ENCODE data around the gene FN1. TPM values are rescaled to one million over a fixed set of nuclear protein-coding genes. Genes with fewer than 3 reads are reported as not detected.

The FN1 gene
- 53.8 and 83.2 TPM in 2 replicates for total RNA-seq

- H3K36me3 ChIP-seq (ENCODE audit: control insufficient read depth, insufficient read depth, low read length) = no peaks in the 10 kb centered on the region
- no peak for FAIRE-seq
- peak within 1 kb of the TSS; percentile 51 for H3K4me3 ChIP-seq (ENCODE audit: low read depth, low read length)
- no peaks in the 10 kb centered on the region for H3K27me3 ChIP-seq (ENCODE audit: control insufficient read depth, insufficient read depth, low read length)
- DNase-seq (ENCODE audit: low read depth) = peak; percentile 66
- no peak for TF ChIP-seq CTCF (IDR thresholded peaks at IDR 0.05; ENCODE audit: insufficient read depth, low read length, severe bottlenecking)
These were observed at the start of gene FN1 for GRCh38 chr2:215435870-215436704. FN1 (minus strand) TSS chr2:215436068; CDS start chr2:215435802, 266 bp downstream.

GRCh38 chr2:215485032-215485431 lies 49.2 kb upstream of the FN1 start:
- DNase-seq (ENCODE audit: low read depth) = no peak
- no peak for FAIRE-seq
- TF ChIP-seq CTCF (IDR thresholded peaks at IDR 0.05; ENCODE audit: insufficient read depth, low read length, severe bottlenecking) = no peak
- no peak overlapping the region for H3K4me3 ChIP-seq (ENCODE audit: low read depth, low read length)
- no peaks in the 10 kb centered on the region for H3K36me3 ChIP-seq (ENCODE audit: control insufficient read depth, insufficient read depth, low read length)
- H3K27me3 ChIP-seq (ENCODE audit: control insufficient read depth, insufficient read depth, low read length) = no peaks in the 10 kb centered on the region

GRCh38 chr2:215484570-215484969 lies 48.7 kb upstream of the FN1 start:
- DNase-seq (ENCODE audit: low read depth) (no peak), FAIRE-seq (no peak)
- Histone ChIP-seq H3K27me3 (ENCODE audit: control insufficient read depth, insufficient read depth, low read length) (no peaks in the 10 kb centered on the region), H3K4me3 (ENCODE audit: low read depth, low read length) (no peak overlapping the region), H3K36me3 (ENCODE audit: control insufficient read depth, insufficient read depth, low read length) (no peaks in the 10 kb centered on the region)
- no peak for TF ChIP-seq CTCF (IDR thresholded peaks at IDR 0.05; ENCODE audit: insufficient read depth, low read length, severe bottlenecking)

- no peak for TF ChIP-seq CTCF (IDR thresholded peaks at IDR 0.05; ENCODE audit: insufficient read depth, low read length, severe bottlenecking)
- no peak overlapping the region for H3K4me3 ChIP-seq (ENCODE audit: low read depth, low read length)
- H3K27me3 ChIP-seq (ENCODE audit: control insufficient read depth, insufficient read depth, low read length) = no peaks in the 10 kb centered on the region
- H3K36me3 ChIP-seq (ENCODE audit: control insufficient read depth, insufficient read depth, low read length) = no peaks in the 10 kb centered on the region
- DNase-seq (ENCODE audit: low read depth) (no peak), FAIRE-seq (no peak)
These were observed 47.6 kb upstream of the FN1 start for GRCh38 chr2:215483431-215483830.

GRCh38 chr2:215479536-215480240 lies 43.8 kb upstream of the FN1 start:
- Histone ChIP-seq H3K4me3 (ENCODE audit: low read depth, low read length) (no peak overlapping the region), H3K27me3 (ENCODE audit: control insufficient read depth, insufficient read depth, low read length) (no peaks in the 10 kb centered on the region), H3K36me3 (ENCODE audit: control insufficient read depth, insufficient read depth, low read length) (no peaks in the 10 kb centered on the region)
- DNase-seq (ENCODE audit: low read depth) = no peak
- FAIRE-seq = no peak
- no peak for TF ChIP-seq CTCF (IDR thresholded peaks at IDR 0.05; ENCODE audit: insufficient read depth, low read length, severe bottlenecking)
